Measurements from ENCODE around the gene ACAA1.

Gene ACAA1

GRCh38 chr3:38118421-38119247, 18.3 kb downstream of the ACAA1 start:
- DNase-seq, result peak; percentile 11

- DNase-seq, result peak; percentile 73
These were observed 19.0 kb downstream of the ACAA1 start for GRCh38 chr3:38117748-38118420.

GRCh38 chr3:38117163-38117716, 19.7 kb downstream of the ACAA1 start:
- DNase-seq, result no peak

GRCh38 chr3:38116471-38117162, 20.3 kb downstream of the ACAA1 start:
- peak; percentile 17 for DNase-seq

GRCh38 chr3:38115645-38116427, 21.1 kb downstream of the ACAA1 start:
- DNase-seq, result no peak

GRCh38 chr3:38114875-38115644, 21.9 kb downstream of the ACAA1 start:
- DNase-seq, result peak; percentile 7

- DNase-seq, result peak; percentile 14
These were observed 22.7 kb downstream of the ACAA1 start for GRCh38 chr3:38114052-38114874.

GRCh38 chr3:38112378-38112761, 24.6 kb downstream of the ACAA1 start:
- DNase-seq, result no peak

GRCh38 chr3:38111696-38112377, 25.1 kb downstream of the ACAA1 start:
- DNase-seq, result peak; percentile 14

GRCh38 chr3:38111201-38111600, 25.7 kb downstream of the ACAA1 start:
- peak; percentile 2 for DNase-seq

- no peak for DNase-seq
These were observed 26.4 kb downstream of the ACAA1 start for GRCh38 chr3:38110314-38111050.

- peak; percentile 10 for DNase-seq
These were observed 27.2 kb downstream of the ACAA1 start for GRCh38 chr3:38109580-38110313.

GRCh38 chr3:38108649-38109579, 28.0 kb downstream of the ACAA1 start:
- DNase-seq, result peak; percentile 12

GRCh38 chr3:38107911-38108648, 28.8 kb downstream of the ACAA1 start:
- DNase-seq, result peak; percentile 15

GRCh38 chr3:38105525-38105924, 31.4 kb downstream of the ACAA1 start:
- no peak for DNase-seq

GRCh38 chr3:38102444-38102814, 34.5 kb downstream of the ACAA1 start:
- DNase-seq, result no peak

Data from activated T-cell treated with anti-CD3 and anti-CD28 coated beads, Interleukin-2, amount 50 U/mL, for 1 hour (primary cell).